GM23248 (cell line): ENCODE results near the gene RIC8B.

ENCODE experiments used
- EZH2 ChIP-seq: fragments of 200-600 bp; sonication (generic); IDR thresholded peaks from 2 replicates; pipeline ENCODE4 v1.6.1; 2018; ENCODE audit warnings: antibody characterized with exemption, mild to moderate bottlenecking; ENCODE audit not compliant: insufficient read depth, poor library complexity, severe bottlenecking
- EZH2phosphoT487 ChIP-seq: fragments of 200-600 bp; sonication (generic); IDR thresholded peaks from 2 replicates; pipeline ENCODE4 v1.6.1; 2018; ENCODE audit warnings: antibody characterized with exemption, moderate library complexity, mild to moderate bottlenecking, low read depth; ENCODE audit not compliant: insufficient read depth

- TF ChIP-seq EZH2 (no peak), EZH2phosphoT487 (no peak)
Measured at GRCh38 chr12:106918746-106919145, 144.3 kb downstream of the RIC8B start.
